Renal cortex interstitium (tissue), 11 donors: ENCODE data around the gene CABCOCO1. TPM values are rescaled to one million over a fixed set of nuclear protein-coding genes. Genes with fewer than 3 reads are reported as not detected.
"Not testable (repeated sequence)": the region's sequence is repeated elsewhere in the genome, so short reads cannot be mapped to it uniquely, and the experiment has no call there.

Experiments
- DNase-seq, 11 donors: peaks; one replicate each; pipeline ENCODE4 v3.0.0-alpha.2; 2013; ENCODE audit warnings: low read depth in 9 of 11, low spot score in 4 of 11; ENCODE audit errors: extremely low read depth in 1 of 11
- polyA plus RNA-seq, 3 donors: library from polyadenylated mRNA; unstranded; fragments of 120-200 nt; gene quantifications; one replicate each; pipeline ENCODE4 v1.2.1, GENCODE V29; 2013; ENCODE audit not compliant: insufficient read length in 3 of 3

Gene CABCOCO1
- polyA plus RNA-seq, 3 donors = 1.7 to 2.6 (median 1.9) TPM

DNA sequence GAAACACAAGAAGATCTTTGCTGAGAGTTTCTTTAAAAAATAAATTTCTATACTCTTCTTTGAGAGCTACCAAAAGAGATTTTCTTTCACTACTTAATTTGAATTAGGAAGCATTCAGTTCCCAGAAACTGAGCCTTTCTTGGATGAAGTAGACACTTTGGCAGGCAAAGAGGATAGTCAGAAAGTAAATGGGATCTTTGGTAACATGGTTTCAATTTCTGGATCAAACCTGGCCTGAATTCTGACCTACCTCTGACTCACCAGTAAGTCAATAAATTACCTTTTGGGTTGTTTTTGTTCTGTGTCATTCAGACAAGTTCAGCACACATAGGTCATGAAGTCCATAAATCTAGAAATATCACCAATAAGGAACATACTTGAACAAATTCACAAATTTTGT lies 26.8 kb upstream of the CABCOCO1 start:
- DNase-seq = no peak

GRCh38 chr10:61639952-61640351 lies 22.8 kb upstream of the CABCOCO1 start:
- no peak for DNase-seq

- no peak for DNase-seq
These were observed 21.9 kb upstream of the CABCOCO1 start for GRCh38 chr10:61640856-61641255.

DNA sequence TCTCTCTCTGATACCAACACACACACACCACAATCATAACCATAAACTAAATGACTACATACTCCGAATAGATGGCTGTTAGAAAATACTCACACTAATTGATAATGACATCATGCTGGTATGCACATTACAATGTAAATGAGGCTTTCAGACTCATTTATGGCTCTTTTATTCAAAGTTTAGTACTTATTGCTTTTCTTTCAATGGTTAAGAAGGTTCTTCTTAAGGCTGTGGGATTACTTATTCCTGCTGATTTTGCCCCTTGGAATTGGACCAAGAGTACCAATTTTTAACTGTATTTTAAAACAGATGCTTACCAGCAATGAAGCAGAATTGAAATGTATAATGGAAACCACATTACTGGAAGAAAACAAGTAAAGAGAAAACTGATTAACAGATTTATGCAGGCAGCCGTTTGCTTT lies 20.6 kb upstream of the CABCOCO1 start:
- DNase-seq = no peak

- no peak for DNase-seq
These were observed 20.1 kb upstream of the CABCOCO1 start for GRCh38 chr10:61642676-61643075.

GRCh38 chr10:61643316-61643751 lies 19.4 kb upstream of the CABCOCO1 start:
- no peak for DNase-seq

DNA sequence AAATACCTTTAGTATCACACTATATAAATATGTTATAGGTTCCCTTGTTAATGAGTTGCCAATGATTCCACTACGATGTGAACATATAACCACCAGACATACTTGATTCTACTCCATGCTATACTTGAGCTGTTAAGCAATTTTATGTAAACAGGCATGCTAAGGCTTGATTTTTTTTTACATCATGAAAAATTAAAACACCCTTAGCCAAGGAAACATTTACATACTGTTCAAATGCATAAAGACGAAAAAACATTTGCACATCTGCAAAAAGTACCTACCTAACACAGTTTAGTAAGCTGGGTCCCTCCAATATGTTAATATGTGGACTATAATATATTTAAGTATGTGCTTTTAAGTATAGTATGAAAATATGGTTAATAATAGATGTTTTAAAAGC lies 9.0 kb upstream of the CABCOCO1 start:
- no peak for DNase-seq

DNA sequence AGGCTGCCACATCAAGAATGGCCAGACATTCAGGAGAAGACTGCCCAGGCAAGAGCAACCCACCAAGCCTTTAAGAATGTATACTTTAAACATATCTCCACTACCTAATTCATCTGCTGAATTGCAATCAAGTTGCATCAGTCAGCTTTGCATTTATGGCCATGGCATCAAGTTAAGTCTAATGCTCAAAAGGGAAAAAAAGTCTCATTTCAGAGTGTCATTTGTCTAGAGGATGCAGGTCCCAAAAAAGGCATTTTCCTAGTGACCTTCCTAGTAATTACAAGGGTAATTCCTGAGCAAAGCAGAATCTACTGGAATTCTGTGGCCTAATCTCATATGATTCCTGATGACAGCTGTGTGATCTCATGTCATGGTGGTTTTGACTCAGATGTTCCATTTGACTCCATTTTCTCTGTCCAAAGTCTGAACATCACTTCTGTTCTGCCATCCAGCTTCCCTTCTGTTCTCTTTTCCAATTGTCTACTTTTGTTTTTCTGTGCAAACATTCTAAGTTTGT lies 7.3 kb upstream of the CABCOCO1 start:
- no peak for DNase-seq

- no peak for DNase-seq
These were observed 737 bp downstream of the CABCOCO1 start for GRCh38 chr10:61663466-61663865.

DNA sequence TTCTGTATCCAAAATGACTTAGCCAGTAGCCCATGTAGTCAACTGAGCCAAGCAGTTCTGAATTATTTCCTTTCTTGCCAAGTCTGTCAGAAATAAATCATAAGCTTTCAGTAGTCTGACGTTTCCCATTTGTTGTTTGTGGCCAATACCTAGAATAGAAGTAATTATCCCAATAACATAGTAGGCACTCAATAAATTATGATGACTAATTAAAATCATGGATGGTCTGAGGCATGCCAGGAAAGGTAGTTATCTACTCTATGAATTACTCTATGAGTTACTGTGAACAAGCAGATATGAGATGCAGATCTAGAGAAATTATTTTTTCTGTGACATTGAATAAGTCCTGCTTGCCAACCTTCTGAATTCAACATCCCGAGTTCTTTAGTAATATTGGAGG lies 2.3 kb downstream of the CABCOCO1 start:
- no peak for DNase-seq

GRCh38 chr10:61669161-61669725 lies 6.5 kb downstream of the CABCOCO1 start:
- no peak for DNase-seq

DNA sequence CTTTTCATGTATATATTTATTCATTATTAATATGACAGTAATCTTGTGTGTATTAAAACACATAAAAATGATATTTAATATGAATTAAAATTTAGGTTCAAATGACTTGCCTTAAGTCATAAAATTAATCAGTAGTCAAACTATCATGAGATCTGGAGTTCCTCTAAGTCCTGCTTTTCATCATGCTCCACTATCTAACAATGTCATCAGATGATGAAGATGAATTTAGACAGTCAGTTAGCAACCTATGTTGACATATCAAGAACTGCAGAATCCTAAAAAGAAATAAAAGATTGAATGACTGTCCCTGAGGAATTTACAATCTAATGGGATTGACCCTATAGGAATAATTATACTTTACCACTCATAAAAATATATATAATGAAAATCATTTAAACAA lies 7.1 kb downstream of the CABCOCO1 start:
- DNase-seq = no peak

GRCh38 chr10:61673360-61673759 lies 10.6 kb downstream of the CABCOCO1 start:
- DNase-seq = no peak

DNA sequence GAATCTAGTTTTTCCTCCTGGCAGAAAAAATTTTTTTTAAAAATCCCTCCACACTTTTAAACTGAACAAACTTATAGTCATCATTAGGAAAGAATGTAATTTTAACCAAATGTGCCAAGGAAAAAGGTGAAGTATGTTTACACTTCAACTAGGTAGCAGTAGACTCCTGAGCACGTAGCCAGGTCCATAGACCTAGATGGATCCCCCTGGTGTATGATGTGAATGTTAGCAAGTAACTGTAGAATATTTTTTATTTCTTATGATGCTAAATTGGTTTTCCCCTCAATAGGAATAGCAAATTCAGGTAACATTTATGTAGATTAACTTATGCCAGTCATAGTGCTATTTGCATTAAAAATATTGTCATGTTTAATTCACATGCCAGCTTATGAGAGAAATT lies 19.6 kb downstream of the CABCOCO1 start:
- DNase-seq = no peak

DNA sequence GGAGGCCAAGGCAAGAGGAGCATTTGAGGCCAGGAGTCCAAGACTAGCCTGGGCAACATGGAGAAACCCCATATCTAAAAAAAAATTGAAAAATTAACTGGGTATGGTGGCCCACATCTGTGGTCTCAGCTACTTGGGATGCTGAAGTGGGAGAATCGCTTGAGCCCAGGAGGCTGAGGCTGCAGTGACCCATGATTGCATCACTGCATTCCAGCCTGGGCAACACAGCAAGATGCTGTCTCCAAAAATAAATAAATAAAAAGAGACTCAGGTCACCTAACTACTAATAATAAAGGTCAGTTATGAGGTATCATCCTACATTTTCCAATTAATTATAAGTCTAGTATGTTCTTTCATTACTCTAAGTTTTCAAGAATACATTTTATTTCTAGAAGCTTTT lies 20.6 kb downstream of the CABCOCO1 start:
- DNase-seq = no peak

- DNase-seq = no peak
These were observed 22.3 kb downstream of the CABCOCO1 start for GRCh38 chr10:61684894-61685507.

DNA sequence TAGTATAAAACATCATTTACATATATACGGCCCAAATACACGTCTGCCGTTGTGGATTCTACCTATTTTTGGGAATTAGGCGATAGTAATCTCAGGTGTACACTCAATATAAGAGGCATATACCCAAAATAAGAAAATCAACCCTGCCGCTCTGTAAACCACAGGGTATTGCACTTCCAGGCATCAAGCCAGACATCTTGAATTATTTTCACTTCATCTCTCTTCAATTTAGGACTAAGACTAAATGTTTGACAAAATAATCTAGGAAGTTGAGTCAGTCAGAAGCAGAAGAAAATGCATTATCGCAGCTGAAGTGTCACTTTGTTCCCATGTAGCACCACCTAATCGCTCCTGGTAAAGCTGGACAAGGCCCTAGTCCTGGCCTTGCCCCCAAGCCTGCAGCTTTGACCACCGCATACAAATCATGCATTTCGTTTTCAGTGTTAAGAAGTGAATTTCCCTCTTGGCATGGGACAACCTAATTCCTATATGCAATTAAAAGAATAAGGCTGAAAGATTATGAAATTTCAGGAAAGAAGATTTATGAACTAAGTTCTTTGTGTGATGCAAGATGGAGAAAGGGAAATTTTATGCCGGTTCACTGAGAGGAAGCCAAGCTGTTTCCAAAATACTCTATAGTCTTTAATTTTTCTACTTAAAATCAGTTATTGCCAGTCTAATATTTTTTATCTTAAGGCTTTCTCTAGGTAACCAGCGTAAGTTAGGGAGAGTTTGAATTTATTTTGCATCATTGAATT lies 26.0 kb downstream of the CABCOCO1 start:
- no peak for DNase-seq

- DNase-seq = not testable (repeated sequence)
These were observed 28.9 kb downstream of the CABCOCO1 start for GRCh38 chr10:61691667-61692066.

DNA sequence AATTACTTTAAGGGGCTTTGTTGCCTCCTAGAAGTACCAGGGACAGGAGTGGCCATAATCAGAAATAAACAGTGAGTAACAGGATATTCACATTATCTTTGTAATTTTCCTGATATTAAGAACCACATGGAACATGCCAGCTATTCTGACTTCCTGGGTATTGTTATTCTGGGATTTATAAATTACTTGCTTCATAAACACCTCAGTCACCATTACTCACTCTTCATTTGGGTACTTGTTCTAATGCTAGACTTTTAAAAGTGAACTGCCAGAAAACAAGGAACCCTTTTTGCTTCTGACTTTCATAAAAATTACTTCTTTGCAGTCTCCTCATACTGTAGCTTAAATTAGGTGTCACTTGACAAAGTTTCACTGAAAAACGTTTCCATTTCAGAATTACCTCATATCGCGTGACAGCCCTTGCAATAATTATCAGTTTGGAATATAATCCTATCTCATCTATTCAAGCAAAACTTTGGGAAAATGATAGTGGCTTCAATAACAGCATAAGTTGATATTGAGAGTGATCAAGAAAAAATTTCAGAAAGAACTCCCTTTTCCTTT lies 29.8 kb downstream of the CABCOCO1 start:
- no peak for DNase-seq
